Pons (tissue), 1 donor: ENCODE measurements around the gene SLC52A3.

ENCODE experiments used
- DNase-seq: peaks from one replicate; pipeline ENCODE4 v3.0.0-alpha.2; 2016; ENCODE audit warnings: low spot score

SLC52A3 gene

GRCh38 chr20:766906-767305, 1.4 kb downstream of the SLC52A3 start:
- no peak for DNase-seq

- no peak for DNase-seq
Observed at GRCh38 chr20:764255-764654, 4.0 kb downstream of the SLC52A3 start.

- no peak for DNase-seq
Observed at GRCh38 chr20:761418-762381, 6.6 kb downstream of the SLC52A3 start.

GRCh38 chr20:760751-761417, 7.4 kb downstream of the SLC52A3 start:
- no peak for DNase-seq

GRCh38 chr20:757506-757905, 10.8 kb downstream of the SLC52A3 start:
- no peak for DNase-seq

GRCh38 chr20:755941-756340, 12.4 kb downstream of the SLC52A3 start:
- DNase-seq = no peak

GRCh38 chr20:754904-755303, 13.4 kb downstream of the SLC52A3 start:
- no peak for DNase-seq

GRCh38 chr20:753897-754635, 14.2 kb downstream of the SLC52A3 start:
- no peak for DNase-seq

- DNase-seq = no peak
Observed at GRCh38 chr20:753136-753535, 15.2 kb downstream of the SLC52A3 start.

GRCh38 chr20:752291-752690, 16.0 kb downstream of the SLC52A3 start:
- no peak for DNase-seq

- DNase-seq = no peak
Observed at GRCh38 chr20:751761-752160, 16.5 kb downstream of the SLC52A3 start.

GRCh38 chr20:750801-751200, 17.5 kb downstream of the SLC52A3 start:
- DNase-seq = no peak

- DNase-seq = no peak
Observed at GRCh38 chr20:745683-746301, 22.5 kb downstream of the SLC52A3 start.

- no peak for DNase-seq
Observed at GRCh38 chr20:742156-742555, 26.1 kb downstream of the SLC52A3 start.

GRCh38 chr20:741620-742019, 26.7 kb downstream of the SLC52A3 start:
- no peak for DNase-seq

GRCh38 chr20:740162-740561, 28.1 kb downstream of the SLC52A3 start:
- DNase-seq = no peak

- DNase-seq = no peak
Observed at GRCh38 chr20:739736-740135, 28.6 kb downstream of the SLC52A3 start.

- DNase-seq = no peak
Observed at GRCh38 chr20:733861-734260, 34.4 kb downstream of the SLC52A3 start.

- DNase-seq = no peak
Observed at GRCh38 chr20:732727-733126, 35.6 kb downstream of the SLC52A3 start.

- DNase-seq = no peak
Observed at GRCh38 chr20:731891-732560, 36.3 kb downstream of the SLC52A3 start.

- no peak for DNase-seq
Observed at GRCh38 chr20:730005-730404, 38.3 kb downstream of the SLC52A3 start.
